GM12874 (cell line): ENCODE measurements around the gene SPZ1.

Source experiments
- TF ChIP-seq, protein P1 (sequence below): IDR thresholded peaks from 2 replicates; pipeline ENCODE4 v1.5.1; 2011; ENCODE audit warnings: low read depth, mild to moderate bottlenecking, control low read depth, low read length, moderate library complexity; ENCODE audit not compliant: insufficient read depth

Gene SPZ1

DNA sequence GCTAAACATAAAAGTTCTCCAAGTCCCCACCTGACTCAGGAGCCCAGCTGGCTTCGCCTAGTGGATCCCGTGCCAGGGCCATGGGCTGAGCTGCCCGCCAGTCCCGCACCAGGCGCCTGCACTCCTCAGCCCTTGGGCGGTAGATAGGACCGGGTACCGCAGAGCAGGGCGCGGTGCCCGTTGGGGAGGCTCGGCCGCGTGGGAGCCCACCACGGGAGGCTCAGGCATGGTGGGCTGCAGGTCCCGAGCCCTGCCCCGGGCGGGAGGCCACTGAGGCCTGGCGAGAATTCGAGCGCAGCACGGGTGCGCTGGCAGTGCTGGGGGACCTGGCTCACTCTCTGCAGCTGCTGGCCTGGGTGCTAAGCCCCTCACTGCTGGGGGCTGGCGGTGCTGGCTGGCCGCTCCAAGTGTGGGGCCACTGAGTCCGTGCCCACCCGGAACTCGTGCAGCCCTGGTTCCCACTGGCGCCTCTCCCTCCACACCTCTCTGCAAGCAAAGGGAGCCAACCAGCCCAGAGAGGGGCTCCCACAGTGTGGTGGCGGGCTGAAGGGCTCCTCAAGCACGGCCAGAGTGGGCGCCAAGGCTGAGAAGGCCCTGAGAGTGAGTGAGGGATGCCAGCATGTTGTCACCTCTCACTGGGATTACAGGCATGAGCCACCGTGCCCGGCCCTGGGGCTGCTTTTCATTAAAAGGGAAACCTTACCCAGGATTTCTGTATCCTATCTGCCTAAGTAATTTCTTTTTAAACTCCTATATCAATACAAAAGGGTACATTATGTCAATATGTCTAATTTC, 9.7 kb upstream of the SPZ1 start:
- TF ChIP-seq, protein P1, sequence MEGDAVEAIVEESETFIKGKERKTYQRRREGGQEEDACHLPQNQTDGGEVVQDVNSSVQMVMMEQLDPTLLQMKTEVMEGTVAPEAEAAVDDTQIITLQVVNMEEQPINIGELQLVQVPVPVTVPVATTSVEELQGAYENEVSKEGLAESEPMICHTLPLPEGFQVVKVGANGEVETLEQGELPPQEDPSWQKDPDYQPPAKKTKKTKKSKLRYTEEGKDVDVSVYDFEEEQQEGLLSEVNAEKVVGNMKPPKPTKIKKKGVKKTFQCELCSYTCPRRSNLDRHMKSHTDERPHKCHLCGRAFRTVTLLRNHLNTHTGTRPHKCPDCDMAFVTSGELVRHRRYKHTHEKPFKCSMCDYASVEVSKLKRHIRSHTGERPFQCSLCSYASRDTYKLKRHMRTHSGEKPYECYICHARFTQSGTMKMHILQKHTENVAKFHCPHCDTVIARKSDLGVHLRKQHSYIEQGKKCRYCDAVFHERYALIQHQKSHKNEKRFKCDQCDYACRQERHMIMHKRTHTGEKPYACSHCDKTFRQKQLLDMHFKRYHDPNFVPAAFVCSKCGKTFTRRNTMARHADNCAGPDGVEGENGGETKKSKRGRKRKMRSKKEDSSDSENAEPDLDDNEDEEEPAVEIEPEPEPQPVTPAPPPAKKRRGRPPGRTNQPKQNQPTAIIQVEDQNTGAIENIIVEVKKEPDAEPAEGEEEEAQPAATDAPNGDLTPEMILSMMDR, result no peak

DNA sequence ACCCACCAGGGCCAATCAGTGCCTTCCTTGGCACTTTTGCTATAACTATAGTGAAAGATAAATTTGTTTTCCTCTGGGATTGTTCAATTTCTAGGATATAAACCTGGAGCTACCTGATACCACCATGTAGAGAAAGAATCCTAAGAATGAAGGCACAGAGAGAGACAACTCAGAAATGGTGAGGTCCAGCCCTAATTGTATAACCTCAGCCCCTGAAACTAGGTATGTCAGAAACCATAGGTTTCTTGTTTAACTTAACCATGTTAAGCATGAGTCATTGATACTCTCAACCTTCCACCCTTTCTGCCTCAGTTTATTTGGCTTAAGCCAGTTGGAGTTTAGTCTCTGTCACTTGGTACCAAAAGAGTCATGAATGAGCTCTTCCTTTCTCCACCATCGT, 4.6 kb upstream of the SPZ1 start:
- TF ChIP-seq, protein P1, result no peak

DNA sequence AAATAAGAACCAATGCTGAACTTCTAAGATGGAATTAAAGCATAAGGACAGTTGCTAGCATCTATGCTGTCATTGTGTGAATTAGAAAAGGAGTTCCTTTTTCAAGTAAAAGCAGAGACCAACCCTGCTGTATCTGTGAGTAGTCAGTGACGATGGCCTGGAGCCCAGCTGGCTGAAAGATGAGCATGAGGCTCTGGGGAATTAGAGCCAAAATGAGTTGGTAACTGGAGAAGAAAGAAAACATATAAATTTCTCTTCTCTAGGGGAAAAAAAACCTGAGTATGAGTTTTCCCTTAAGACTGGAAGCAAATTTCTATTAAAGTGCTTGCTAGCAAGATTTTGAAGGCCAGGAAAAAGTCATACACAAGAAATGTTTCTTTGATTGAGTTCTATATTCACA, 1.6 kb upstream of the SPZ1 start:
- TF ChIP-seq, protein P1, result no peak

DNA sequence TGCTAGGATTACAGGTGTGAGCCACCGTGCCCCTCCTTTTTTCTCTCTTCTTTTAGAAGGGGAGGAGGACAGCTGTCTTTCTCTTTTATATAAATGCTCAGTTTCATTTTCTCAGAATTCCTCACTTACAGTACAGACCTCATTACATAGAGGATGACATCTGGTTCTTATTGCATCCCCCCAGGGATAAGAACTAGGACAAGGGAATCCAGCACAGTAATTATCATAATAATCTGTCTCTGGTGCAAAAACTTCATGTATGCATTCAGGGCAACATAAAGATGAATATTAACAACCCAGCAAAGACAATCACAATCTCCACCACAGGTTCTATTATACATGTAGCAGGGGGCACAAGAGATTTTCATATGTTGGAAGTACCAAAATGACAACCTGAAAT, 5.1 kb downstream of the SPZ1 start:
- TF ChIP-seq, protein P1, result no peak

DNA sequence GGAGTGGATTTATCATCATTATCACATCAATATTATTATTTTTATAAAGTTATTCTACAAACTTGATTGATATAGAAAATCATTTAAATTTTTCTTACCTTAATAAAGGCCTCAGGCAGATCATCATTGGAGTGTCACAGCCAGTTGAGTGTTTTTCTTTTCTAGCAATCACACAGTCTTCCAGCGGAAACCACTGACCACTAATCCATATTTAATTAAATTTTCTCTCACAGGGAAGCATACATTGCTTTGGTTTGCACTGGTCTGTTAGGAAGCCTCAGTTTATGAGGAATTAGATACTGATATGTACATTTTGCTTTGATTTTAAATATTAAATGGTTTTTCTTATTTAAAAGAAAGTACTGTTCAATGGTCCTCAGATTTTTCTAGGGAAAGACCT, 6.7 kb downstream of the SPZ1 start:
- TF ChIP-seq, protein P1, result no peak

DNA sequence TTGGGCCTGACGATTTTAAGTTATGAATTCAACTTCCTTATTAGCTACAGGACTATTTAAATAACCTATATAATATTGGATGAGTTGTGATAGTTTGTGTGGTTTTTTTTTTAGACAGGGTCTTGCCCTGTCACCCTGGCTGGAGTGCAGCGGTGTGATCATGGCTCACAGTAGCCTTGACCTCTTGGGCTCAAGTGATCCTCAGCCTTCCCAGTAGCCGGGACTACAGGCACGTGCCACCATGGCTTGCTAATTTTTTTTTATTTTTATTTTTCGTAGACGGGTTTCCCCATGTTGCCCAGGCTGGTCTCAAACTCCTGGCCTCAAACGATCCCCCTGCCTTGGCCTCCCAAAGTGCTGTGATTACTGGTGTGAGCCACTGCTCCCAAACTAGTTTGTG, 17.6 kb downstream of the SPZ1 start:
- TF ChIP-seq, protein P1, result no peak

DNA sequence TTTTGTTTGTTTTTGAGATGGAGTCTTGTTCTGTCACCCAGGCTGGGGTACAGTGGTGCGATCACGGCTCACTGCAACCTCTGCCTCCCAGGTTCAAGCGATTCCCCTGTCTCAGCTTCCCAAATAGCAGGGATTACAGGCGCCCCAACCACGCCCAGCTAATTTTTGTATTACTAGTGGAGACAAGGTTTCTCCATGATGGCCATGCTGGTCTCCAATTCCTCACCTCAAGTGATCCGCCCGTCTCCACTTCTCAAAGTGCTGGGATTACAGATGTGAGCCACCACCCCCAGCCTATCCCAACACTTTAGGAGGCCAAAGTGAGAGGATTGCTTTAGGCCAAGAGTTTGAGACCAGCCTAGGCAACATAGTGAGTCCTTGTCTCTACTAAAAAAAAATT, 19.3 kb downstream of the SPZ1 start:
- TF ChIP-seq, protein P1, result no peak
